GM18508 (cell line): ENCODE results near the gene CLK3.
"Not testable (repeated sequence)": the region's sequence is repeated elsewhere in the genome, so short reads cannot be mapped to it uniquely, and the experiment has no call there.

Source experiments
- ATAC-seq: cut with Tn5 transposase; IDR thresholded peaks from one replicate; pipeline ENCODE4 v1.9.1; 2021; ENCODE audit warnings: moderate number of reproducible peaks; ENCODE audit not compliant: insufficient read depth, unreplicated experiment

The CLK3 gene

DNA sequence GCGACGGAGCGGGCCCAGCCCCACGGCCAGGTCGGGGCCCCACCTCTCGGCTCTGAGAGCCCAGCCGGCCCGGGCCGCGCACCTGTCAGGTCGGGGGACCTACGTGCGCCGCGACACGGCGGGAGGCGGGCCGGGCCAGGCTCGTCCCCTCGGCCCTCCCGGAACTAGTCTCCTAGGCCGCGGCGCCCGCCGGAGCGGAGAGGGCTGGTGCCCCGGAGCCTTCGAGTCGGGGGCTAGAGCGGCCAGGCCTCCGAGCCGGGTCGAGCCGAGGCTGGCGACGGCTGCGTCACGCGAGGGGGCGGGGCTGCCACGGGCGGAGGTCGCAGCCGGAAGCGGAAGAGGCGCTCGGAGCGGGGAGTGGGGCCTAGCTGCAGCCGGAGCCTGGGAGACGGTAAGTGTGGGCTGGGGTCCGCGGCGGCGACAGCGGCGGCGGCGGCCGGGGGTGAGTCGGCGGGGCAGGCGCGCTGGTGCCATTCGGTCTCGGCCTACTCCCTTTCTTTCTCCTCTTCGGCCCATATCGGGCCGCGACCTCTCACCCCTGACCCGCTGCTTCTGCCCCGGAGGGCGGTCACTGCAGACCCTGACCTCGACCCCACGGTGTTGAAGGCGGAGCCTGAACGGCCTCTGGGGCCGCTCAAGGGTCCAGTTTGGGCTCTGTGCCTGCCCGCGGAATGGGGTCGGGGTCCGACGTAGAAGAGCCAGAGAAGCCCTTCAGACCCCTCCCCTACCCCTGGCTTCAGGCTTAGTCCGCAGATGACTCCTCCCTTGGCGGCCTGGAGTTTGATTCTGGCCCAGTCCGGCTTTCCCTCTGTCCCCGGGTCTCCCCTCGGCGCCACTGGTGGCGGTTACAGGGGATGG lies at the start of gene CLK3:
Gene CLK3 (plus strand): TSS at position 329 of the 858 bp plus-strand sequence. CDS start 3,361 bp downstream, outside the sequence.
- peak; percentile 38 for ATAC-seq

DNA sequence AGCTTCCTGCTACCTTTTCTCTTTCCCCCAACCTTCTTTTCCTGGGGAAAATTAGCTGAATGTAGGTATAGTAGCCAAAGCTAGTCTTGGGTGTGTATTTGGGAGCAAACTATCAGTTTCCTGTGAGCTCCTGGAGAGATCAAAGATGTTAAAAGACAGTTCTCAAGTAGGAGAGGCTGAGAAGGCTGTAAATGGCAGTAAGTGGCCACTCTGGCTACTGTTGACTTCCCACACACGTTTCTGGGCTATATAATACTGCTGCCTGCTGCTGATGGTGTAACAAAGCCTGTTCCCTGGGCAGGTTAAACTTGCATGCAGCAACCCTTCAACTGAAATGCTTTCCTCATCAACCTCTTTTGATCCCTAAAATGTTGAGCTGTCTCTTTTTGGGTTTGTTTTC lies 47.0 kb upstream of the CLK3 start:
- no peak for ATAC-seq

GRCh38 chr15:74569731-74570070 lies 45.9 kb upstream of the CLK3 start:
- no peak for ATAC-seq

DNA sequence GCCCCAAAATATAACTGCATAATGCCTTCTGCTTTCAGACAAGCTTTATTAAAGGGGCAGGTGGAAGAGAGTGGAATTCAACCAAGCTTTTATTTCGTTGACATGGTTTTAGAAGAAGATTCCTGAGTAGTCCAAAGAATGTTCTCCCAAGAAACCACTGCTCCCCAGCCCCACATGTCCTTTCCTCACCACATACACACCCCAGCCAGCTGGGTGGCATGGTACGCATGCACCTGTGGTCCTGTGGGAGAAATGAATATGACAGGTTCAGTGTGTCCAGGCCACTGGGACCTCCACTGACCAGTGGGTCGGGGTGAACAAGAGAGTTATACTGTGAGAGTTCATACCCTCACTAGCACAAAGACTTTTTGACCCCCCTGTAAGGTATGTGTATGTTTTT lies 44.4 kb upstream of the CLK3 start:
- no peak for ATAC-seq

DNA sequence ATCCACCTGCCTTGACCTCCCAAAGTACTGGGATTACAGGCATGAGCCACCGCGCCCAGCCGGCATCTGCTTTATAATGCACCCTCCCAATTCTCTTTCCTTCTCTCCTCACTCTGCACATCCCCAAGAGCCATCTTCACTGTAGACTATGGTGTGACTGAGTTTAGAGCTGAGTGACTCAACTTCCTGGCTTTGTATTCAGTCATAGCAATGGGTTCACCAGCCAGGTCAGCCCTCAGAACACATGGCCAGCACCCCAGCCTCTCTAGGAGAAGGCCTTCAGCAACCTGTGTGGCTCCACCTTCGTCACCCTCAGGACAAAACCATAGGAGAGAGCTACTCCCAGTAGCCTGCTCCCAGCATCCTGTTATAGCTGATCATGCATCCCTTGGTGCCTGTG lies 41.6 kb upstream of the CLK3 start:
- ATAC-seq, result no peak

GRCh38 chr15:74578496-74578994 lies 37.1 kb upstream of the CLK3 start:
- no peak for ATAC-seq

DNA sequence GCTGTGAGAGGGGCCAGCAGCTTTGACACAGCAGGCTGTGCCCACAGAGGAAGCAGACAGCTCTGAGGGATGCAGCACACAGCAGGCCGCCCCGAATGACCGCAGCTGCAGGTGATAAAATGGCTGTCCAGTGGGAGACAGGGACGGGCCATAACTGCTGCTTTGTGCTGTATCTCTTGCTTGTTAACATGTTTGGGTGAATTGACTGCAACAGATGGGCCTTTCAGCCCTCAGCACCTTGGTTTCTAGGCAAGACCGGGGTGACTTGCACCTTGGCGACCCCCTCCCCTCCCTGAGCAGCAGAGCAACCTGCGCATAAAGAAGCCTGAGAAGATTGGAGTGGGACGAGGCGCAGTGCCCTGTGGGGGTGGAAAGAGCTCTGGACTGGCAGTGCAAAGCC lies 36.6 kb upstream of the CLK3 start:
- no peak for ATAC-seq

DNA sequence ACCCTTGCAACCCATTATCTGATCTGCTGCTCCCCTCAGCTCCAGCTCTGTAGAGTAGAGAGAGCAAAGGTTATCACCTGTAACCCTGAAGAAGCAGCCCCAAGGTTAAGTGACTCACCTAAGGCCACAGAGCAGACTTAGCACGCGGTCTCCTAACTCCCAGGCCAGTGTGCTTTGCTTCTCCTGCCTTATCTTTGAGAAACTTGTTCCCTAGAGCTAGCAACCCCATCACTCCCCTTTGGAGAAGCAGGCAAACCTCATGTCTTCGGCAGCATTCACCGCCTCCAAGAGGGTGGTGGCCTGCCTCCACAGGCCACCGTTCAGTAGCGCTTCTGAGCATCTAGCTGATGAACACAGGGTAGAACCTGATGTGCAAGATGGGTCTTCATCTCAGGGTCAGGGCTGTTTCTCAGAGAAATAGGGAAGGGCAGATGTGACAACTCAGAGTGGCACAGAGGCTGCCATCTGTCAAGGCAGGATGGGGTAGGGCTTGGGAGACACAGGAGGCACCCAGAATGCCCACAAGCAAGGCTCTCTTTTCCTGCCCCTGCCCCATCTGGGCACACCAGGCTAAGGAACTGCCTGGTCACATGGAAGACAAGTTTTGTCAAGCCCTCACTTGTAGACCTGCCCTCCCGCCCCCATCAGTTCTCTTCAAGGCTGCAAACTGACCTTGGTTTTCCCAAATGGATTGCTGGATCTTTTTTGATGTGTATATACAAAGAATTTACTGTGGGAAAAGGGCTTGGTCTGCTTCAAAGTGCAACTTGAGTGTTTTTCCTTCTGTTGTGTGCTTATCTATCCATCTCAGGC lies 34.9 kb upstream of the CLK3 start:
- ATAC-seq, result no peak

- ATAC-seq, result no peak
These were observed 31.4 kb upstream of the CLK3 start for GRCh38 chr15:74584204-74584603.

GRCh38 chr15:74584779-74585178 lies 30.9 kb upstream of the CLK3 start:
- ATAC-seq, result no peak

- ATAC-seq, result no peak
These were observed 30.4 kb upstream of the CLK3 start for GRCh38 chr15:74585191-74585590.

GRCh38 chr15:74585857-74586256 lies 29.8 kb upstream of the CLK3 start:
- no peak for ATAC-seq

GRCh38 chr15:74589826-74590225 lies 25.8 kb upstream of the CLK3 start:
- ATAC-seq, result no peak

DNA sequence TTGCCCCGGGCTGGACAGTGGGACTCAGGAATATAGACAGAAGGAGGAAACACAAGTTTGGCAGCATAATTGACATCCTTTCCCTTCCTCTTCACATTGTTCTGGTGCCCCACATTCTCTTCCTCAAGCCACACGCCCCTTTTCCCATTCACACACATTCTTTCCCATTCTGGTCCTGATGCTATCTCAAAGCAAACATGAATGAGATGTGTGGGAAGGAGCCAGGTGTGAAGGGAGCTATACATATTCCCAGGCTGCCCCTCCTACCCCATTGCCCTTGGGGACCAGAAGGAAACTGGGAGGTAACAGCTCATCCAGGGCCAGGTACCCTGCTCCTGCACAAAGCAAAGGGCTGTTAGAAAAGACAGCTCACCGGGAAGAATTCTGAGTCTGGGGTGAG lies 23.4 kb upstream of the CLK3 start:
- ATAC-seq, result no peak

DNA sequence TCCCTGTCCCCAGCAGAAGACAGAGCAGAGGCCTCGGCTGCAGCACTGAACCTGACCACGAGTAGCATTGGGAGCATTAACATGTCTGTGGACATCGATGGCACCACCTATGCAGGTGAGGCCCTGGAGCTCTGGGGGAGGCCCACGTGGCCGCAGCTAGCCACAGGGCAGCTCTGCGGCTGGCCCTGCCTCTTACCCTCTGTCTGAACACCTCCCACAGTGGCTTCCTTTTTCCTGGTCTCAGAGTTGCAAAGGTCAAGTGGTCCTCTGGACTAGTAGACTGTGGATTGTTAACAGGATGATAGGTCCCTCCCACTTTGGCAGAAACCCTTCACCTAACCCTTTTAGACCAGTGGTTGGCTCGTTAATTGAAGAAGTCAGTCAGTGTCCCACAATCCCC lies 22.5 kb upstream of the CLK3 start:
- no peak for ATAC-seq

GRCh38 chr15:74594455-74594854 lies 21.2 kb upstream of the CLK3 start:
- no peak for ATAC-seq

- no peak for ATAC-seq
These were observed 20.4 kb upstream of the CLK3 start for GRCh38 chr15:74595271-74595670.

DNA sequence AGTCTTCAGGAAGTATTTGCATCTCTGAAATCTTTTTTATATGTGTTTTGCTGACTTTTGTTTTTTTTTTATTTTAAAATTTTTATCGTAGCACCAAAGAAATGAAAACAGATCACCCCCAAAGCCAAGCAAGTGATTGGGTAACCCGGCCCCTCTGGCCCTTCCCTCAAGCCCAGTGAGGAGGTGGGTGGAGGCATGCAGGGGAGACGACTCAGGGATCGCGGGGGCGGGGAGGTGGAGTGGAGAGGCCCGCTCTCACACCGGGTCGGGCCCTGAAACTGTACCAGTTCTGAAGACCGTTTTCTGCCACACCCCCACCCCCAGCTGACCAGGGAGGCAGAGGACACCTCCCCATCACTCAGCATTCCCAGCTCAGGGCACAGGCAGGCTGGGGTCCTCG lies 18.9 kb upstream of the CLK3 start:
- ATAC-seq, result not testable (repeated sequence)

DNA sequence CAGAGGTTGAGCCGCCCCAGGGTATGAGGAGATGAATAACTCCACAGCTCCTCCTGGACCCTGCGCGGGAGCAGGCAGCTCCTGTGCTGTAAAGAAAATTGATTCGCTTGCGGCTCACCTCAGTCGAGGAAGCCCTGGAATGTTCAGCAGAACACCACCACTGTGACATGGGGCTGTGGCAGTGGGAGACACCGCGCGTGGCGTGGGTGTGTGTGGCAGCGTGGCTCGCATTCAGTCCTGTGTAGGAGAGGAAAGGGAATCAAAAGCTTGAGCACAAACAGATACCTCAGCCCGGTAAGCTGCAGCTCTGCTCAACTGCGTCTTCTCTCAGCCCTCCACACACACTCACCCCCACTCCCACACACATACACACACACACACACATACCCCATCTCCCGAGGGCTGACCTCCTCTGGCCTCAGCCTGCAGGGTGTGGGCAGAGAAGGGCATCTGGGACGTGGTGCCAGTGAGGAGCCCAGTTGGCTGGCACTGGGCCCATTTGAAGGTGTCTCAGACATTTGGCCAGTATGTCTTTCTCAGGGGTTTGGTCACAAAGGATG lies 18.4 kb upstream of the CLK3 start:
- not testable (repeated sequence) for ATAC-seq

DNA sequence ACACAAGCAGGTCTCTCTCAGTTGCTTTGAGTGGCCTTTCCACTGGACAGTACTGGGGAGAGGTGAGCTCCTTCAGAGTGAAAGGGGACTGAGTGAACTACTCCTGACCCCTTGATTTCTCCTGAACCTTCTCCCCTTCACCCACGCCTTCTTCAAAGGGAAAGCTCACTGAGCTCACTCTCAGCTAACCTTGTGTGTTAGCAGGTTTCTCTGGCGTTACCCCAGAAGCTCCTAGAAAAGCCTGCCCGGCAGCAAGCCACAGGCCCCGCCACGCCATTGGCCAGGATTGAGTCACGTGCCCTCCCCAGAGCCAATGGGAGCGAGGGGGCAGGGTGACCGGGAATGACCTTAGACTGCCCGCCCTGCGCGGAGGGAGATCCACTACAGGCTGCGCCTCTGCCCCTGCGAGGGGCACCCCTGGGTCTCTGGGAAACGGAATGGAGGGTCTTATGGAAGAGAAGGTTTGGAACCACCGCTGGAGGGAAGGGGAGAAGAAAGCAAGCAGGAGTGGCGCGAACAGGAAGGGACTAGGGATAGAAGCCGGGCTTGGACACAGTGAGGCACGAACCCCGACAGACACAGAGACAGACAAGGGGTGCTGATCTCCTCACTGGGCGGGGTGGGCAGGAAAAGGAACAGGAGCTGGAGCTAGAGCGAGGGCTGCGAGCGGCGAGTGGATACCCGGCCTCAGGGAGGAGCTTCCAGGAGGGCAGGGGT lies 17.4 kb upstream of the CLK3 start:
- ATAC-seq, result peak; percentile 82
